Neural progenitor cell (in vitro differentiated cells): ENCODE results near the gene SCMH1. TPM values are rescaled to one million over a fixed set of nuclear protein-coding genes. Genes with fewer than 3 reads are reported as not detected.

ENCODE experiments used
- DNase-seq: peaks from one replicate; pipeline ENCODE4 v3.0.0-alpha.2; 2016; ENCODE audit warnings: low spot score
- H2AFZ ChIP-seq: fragments of 200-600 bp; sonication (generic); replicated peaks from 2 replicates; pipeline ENCODE4 v1.6.1; 2016; ENCODE audit warnings: antibody characterized with exemption
- H3F3A ChIP-seq: fragments of 200-600 bp; sonication (generic); 2 replicates; pipeline ENCODE4 v1.6.1; 2016; ENCODE audit warnings: antibody characterized with exemption, low read depth
- H3K27ac ChIP-seq: fragments of 200-600 bp; sonication (generic); 2 replicates; pipeline ENCODE4 v1.5.1; 2016; ENCODE audit warnings: mild to moderate bottlenecking
- H3K27me3 ChIP-seq: fragments of 200-600 bp; sonication (generic); 2 replicates; pipeline ENCODE4 v1.6.1; 2016; ENCODE audit warnings: mild to moderate bottlenecking, moderate library complexity
- H3K36me3 ChIP-seq: fragments of 200-600 bp; sonication (generic); 2 replicates; pipeline ENCODE4 v1.5.1; 2016
- H3K4me1 ChIP-seq: fragments of 200-600 bp; sonication (generic); 2 replicates; pipeline ENCODE4 v1.6.1; 2016; ENCODE audit warnings: mixed run types
- H3K4me2 ChIP-seq: fragments of 200-600 bp; sonication (generic); 2 replicates; pipeline ENCODE4 v1.6.1; 2016
- H3K4me3 ChIP-seq: fragments of 200-600 bp; sonication (generic); 2 replicates; pipeline ENCODE4 v1.5.1; 2016
- H3K79me2 ChIP-seq: fragments of 200-600 bp; sonication (generic); 2 replicates; pipeline ENCODE4 v1.6.1; 2016; ENCODE audit warnings: low read depth
- H3K9ac ChIP-seq: fragments of 200-600 bp; sonication (generic); 2 replicates; pipeline ENCODE4 v1.6.1; 2016
- H3K9me3 ChIP-seq: fragments of 200-600 bp; sonication (generic); 2 replicates; pipeline ENCODE4 v1.5.1; 2016; ENCODE audit warnings: low read depth
- H4K20me1 ChIP-seq: fragments of 200-600 bp; sonication (generic); 2 replicates; pipeline ENCODE4 v1.6.1; 2016; ENCODE audit warnings: low read depth
- H3K27ac Mint-ChIP-seq: 3 replicates; pipeline ENCODE4 v1.8.0; 2021; ENCODE audit warnings: mixed read lengths
- H3K27me3 Mint-ChIP-seq: 2 replicates; pipeline ENCODE4 v1.8.0; 2022; ENCODE audit warnings: low read depth, mild to moderate bottlenecking, inconsistent platforms, moderate library complexity, mixed read lengths; ENCODE audit not compliant: insufficient read depth
- H3K36me3 Mint-ChIP-seq: 3 replicates; pipeline ENCODE4 v1.8.0; 2021; ENCODE audit warnings: mixed read lengths
- H3K4me1 Mint-ChIP-seq: 3 replicates; pipeline ENCODE4 v1.8.0; 2021; ENCODE audit warnings: mixed read lengths
- H3K4me3 Mint-ChIP-seq: 3 replicates; pipeline ENCODE4 v1.8.0; 2021; ENCODE audit warnings: mild to moderate bottlenecking, moderate library complexity, mixed read lengths
- H3K9me3 Mint-ChIP-seq: 3 replicates; pipeline ENCODE4 v1.8.0; 2020; ENCODE audit warnings: mixed read lengths
- EZH2 ChIP-seq: fragments of 200-600 bp; sonication (generic); IDR thresholded peaks from 2 replicates; pipeline ENCODE4 v1.6.1; 2017; ENCODE audit warnings: antibody characterized with exemption, mild to moderate bottlenecking, moderate library complexity
- EZH2phosphoT487 ChIP-seq: fragments of 200-600 bp; sonication (generic); IDR thresholded peaks from 2 replicates; pipeline ENCODE4 v1.6.1; 2017; ENCODE audit warnings: antibody characterized with exemption
- total RNA-seq: library from RNA; depleted of rRNA; stranded (reverse); fragments of >200 nt; gene quantifications from 2 replicates; pipeline ENCODE4 v1.2.3, GENCODE V29; 2015; ENCODE audit warnings: low replicate concordance
- TF ChIP-seq, protein P1 (sequence below): fragments of 200-600 bp; sonication (generic); IDR thresholded peaks from 2 replicates; pipeline ENCODE4 v1.5.1; 2017; ENCODE audit warnings: antibody characterized with exemption, mild to moderate bottlenecking

The SCMH1 gene
- total RNA-seq, 1 donor from 2014 or later = 16.1 TPM

DNA sequence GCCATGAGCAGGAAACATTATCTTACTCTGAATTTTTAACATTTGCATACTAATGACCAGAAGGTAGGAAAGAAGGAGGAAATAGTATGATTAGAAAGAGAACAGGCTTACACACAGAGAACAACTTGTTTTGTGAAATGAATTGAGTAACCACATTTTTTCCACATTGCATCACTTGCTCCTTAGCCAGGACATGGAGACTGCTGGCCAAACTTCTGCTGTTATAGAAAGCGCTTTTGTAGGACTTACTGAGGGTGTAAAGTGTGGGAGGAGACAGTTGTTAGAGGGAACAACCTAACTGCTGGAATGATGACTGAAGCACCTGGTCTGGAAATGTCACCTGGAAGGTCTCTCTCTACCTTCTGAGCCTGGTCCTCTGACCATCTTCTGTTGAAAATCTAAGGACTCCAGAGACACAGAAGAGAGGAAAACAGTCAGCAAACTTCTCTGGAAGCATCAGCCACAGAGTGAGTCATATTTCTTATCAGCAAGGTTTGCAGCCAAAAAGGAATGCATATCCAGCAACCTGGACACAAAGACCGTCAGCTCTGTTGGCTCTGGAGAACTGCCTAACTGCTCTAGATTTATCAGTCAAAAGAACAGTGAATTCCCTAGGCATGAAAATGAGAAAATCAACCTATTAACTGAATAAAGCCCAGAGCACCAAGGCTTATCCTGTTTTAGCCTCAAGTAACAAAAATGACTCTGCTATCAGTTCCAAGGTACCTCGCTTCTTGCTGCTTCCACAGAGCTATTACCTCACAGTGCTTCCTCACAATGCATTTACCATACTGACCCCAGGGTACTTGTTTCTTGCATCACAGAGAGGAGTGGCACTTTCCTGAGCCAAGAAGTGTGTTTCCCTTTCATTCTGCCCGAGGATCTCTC is 132.6 kb downstream of the SCMH1 start:
- Histone ChIP-seq H3K27ac (no peak overlapping the region), H3K4me2 (no peak overlapping the region)

DNA sequence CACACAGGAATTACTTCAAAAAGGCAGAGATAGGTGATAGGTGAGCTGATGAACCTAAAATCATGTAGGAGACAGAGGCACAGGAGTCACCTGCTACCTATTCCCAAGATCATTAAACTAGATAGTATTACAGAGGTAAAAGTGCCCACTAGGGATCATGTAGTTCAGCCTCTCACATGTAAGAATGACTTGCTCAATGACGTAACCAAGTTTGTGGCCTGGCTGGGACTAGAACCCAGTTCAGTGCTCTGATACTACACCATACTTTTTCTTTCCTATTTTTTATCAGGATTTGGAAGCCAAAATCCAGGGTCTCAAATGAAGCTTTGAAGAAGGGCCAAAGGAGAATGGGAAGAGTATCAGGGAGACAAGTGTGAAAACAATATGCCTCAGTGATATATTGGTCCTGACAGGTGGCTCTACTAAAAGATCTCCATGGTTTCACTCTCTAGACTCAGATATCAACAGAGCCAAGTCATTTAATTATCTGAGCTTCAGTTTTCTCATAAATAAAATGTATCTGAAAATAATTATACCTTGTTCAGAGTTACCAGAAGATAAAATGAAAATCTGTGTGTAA is 133.3 kb downstream of the SCMH1 start:
- H3K4me2 ChIP-seq = no peak overlapping the region
- Mint-ChIP-seq H3K27ac (no peak overlapping the region), H3K9me3 (no peaks in the 10 kb centered on the region), H3K4me3 (no peak overlapping the region), H3K27me3 (peaks cover 2% of the 10 kb centered on the region), H3K4me1 (no peaks in the 10 kb centered on the region), H3K36me3 (peaks cover 20% of the 10 kb centered on the region)
- no peaks in the 10 kb centered on the region for H3K9me3 ChIP-seq
- H3K27me3 ChIP-seq = no peaks in the 10 kb centered on the region
- no peaks in the 10 kb centered on the region for H3K36me3 ChIP-seq
- no peaks in the 10 kb centered on the region for H3K79me2 ChIP-seq
- no peak for TF ChIP-seq EZH2phosphoT487
- TF ChIP-seq, protein P1, sequence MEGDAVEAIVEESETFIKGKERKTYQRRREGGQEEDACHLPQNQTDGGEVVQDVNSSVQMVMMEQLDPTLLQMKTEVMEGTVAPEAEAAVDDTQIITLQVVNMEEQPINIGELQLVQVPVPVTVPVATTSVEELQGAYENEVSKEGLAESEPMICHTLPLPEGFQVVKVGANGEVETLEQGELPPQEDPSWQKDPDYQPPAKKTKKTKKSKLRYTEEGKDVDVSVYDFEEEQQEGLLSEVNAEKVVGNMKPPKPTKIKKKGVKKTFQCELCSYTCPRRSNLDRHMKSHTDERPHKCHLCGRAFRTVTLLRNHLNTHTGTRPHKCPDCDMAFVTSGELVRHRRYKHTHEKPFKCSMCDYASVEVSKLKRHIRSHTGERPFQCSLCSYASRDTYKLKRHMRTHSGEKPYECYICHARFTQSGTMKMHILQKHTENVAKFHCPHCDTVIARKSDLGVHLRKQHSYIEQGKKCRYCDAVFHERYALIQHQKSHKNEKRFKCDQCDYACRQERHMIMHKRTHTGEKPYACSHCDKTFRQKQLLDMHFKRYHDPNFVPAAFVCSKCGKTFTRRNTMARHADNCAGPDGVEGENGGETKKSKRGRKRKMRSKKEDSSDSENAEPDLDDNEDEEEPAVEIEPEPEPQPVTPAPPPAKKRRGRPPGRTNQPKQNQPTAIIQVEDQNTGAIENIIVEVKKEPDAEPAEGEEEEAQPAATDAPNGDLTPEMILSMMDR = no peak
- TF ChIP-seq EZH2 = no peak
- no peaks in the 10 kb centered on the region for H4K20me1 ChIP-seq
- H3K9ac ChIP-seq = no peak overlapping the region
- H3K4me1 ChIP-seq = no peaks in the 10 kb centered on the region
- no peaks in the 10 kb centered on the region for H3F3A ChIP-seq
- no peak overlapping the region for H3K27ac ChIP-seq
- no peak overlapping the region for H2AFZ ChIP-seq
- no peak overlapping the region for H3K4me3 ChIP-seq
- DNase-seq = no peak

More for the DNA sequence above, 132.6 kb downstream of the SCMH1 start:
- Histone ChIP-seq H3K36me3 (no peaks in the 10 kb centered on the region), H3K4me1 (no peaks in the 10 kb centered on the region), H3K27me3 (no peaks in the 10 kb centered on the region), H4K20me1 (no peaks in the 10 kb centered on the region), H3K4me3 (no peak overlapping the region), H2AFZ (no peak overlapping the region), H3F3A (no peaks in the 10 kb centered on the region), H3K79me2 (no peaks in the 10 kb centered on the region), H3K9ac (no peak overlapping the region), H3K9me3 (no peaks in the 10 kb centered on the region)
- no peak overlapping the region for H3K27ac Mint-ChIP-seq
- no peak for DNase-seq
- H3K27me3 Mint-ChIP-seq = peaks cover 2% of the 10 kb centered on the region
- TF ChIP-seq EZH2 (no peak), EZH2phosphoT487 (no peak)
- TF ChIP-seq, protein P1 = no peak
- H3K36me3 Mint-ChIP-seq = peaks cover 20% of the 10 kb centered on the region
- H3K9me3 Mint-ChIP-seq = no peaks in the 10 kb centered on the region
- H3K4me3 Mint-ChIP-seq = no peak overlapping the region
- no peaks in the 10 kb centered on the region for H3K4me1 Mint-ChIP-seq

DNA sequence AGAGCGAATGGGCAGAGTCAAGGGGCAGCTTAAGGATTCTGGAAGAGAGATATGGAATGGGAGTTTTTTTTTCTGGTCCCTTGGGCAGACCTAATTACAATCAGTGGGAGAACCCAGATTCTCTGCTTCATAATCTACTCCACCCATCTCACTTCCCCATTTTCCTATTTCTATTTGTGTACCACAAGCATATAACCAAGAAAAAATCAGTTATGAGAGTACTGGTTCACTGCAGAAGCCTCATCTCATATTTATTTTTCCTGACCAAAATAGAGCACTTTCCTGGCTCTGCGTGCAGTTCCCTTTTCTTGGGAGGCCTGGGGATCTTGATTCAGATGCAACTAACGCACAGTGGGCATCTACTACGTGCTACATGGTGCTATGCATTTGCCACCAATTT is 138.3 kb downstream of the SCMH1 start:
- DNase-seq = no peak
- H3K79me2 ChIP-seq = no peaks in the 10 kb centered on the region
- H3K27ac Mint-ChIP-seq = no peak overlapping the region
- no peaks in the 10 kb centered on the region for H3K9me3 ChIP-seq
- H3K9ac ChIP-seq = no peak overlapping the region
- TF ChIP-seq, protein P1 = no peak
- TF ChIP-seq EZH2 (no peak), EZH2phosphoT487 (no peak)
- H3K4me3 Mint-ChIP-seq = no peak overlapping the region
- no peaks in the 10 kb centered on the region for H3K4me1 Mint-ChIP-seq
- peaks cover 8% of the 10 kb centered on the region for H3K36me3 Mint-ChIP-seq
- no peaks in the 10 kb centered on the region for H3K36me3 ChIP-seq
- H3K4me1 ChIP-seq = no peaks in the 10 kb centered on the region
- no peak overlapping the region for H2AFZ ChIP-seq
- no peaks in the 10 kb centered on the region for H4K20me1 ChIP-seq
- H3K27me3 Mint-ChIP-seq = peaks cover 2% of the 10 kb centered on the region
- H3F3A ChIP-seq = no peaks in the 10 kb centered on the region
- H3K4me3 ChIP-seq = no peak overlapping the region
- H3K27me3 ChIP-seq = no peaks in the 10 kb centered on the region
- no peak overlapping the region for H3K27ac ChIP-seq
- H3K9me3 Mint-ChIP-seq = no peaks in the 10 kb centered on the region
- no peak overlapping the region for H3K4me2 ChIP-seq
